SW480 (cell line): ENCODE results near the gene TSPAN1.
A peak's percentile ranks its signal among the peaks of the same experiment; 100 is the strongest.

Experiments
- DNase-seq: peaks from one replicate; pipeline ENCODE4 v3.0.0-alpha.2; 2016; ENCODE audit warnings: low spot score

TSPAN1 gene

DNA sequence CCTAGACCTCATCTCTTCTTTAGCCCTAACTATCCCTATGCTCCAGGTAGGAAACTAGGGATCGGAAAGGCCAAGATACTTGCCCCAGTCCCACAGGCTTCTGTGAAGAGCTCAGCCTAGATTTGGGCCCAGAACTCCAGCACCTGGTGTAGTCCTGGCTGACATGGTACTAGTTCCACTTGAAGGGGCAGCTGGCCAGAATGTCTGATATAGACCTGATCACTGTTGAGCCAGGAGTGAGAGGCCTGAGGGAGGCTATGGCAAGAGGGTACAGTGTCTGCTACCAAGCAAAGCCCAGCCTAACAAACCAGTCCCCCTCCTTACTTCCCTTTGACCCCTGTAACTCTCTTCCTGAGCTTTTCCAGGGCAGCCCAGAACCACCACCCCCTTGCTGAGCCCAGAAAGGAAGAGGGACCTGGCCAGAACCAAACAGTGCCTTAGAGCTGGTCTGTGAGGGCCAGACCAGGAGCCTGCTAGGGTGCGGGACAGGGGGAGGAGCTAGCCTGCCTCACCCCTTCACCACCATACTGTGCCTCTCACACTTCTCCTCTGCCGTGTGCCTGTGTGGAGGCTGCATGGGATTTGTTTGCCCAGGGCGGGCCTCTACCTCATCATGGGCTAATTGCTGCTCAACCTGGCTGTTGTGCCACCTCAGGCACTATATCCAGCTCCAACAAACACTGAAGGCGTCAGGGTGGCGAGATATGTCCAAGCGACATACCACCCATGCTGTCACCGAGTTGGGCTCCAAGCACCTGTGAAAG, 12.4 kb downstream of the TSPAN1 start:
- DNase-seq, result peak; percentile 48

DNA sequence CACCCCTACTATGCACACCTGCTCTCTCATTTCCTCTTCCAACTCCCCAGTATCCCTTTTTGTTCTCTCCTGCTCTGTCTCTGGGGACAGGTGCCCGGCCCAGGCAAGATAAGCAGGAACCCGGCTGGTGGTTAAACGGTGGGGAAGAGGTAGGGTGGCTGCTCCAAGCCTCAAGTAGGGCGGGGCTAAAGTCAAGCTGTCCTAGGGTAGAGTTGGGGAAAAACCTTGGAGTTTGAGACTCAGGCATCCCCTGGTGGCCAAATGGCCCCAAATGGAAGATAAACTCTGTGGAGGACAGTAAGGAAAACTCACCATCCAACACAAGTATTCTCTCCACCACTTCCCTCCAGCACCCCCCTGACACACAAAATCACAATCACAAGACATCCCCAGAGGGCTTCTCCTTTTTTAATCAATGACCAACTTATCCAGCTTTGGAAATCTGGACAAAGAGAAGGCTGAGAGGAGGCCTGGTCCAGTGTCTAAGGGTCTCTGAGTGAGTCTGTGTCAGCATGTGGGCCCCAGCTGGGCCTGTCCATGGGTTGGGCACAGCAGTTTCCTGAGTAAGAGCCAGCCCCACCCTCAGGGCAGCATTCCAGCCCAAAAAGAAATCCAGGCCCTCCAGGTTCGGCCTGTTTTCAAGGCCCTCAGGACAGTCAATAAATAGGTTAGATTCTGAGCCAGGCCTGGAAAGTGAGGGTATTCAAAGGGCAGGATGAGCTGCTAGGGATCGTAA, 13.6 kb downstream of the TSPAN1 start:
- no peak for DNase-seq

DNA sequence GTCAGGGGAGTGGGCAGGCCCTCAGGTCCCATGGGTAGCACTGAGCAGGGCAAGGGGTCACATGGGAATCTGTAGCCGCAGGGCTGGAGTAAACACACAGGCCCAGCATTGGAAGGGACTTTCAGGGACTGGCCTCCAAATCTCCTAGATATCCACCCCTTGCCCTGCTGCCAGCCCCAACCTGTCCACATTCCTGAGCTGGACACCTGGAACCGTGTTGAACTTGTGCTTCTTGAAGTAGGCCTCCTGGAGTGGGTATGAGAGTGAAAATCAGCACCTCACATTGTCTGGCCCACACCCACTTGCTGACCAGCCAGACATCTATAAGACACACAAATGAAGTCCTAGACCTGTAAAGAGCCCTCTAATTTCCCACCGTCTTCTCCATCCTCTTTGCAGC, 15.7 kb downstream of the TSPAN1 start:
- no peak for DNase-seq

DNA sequence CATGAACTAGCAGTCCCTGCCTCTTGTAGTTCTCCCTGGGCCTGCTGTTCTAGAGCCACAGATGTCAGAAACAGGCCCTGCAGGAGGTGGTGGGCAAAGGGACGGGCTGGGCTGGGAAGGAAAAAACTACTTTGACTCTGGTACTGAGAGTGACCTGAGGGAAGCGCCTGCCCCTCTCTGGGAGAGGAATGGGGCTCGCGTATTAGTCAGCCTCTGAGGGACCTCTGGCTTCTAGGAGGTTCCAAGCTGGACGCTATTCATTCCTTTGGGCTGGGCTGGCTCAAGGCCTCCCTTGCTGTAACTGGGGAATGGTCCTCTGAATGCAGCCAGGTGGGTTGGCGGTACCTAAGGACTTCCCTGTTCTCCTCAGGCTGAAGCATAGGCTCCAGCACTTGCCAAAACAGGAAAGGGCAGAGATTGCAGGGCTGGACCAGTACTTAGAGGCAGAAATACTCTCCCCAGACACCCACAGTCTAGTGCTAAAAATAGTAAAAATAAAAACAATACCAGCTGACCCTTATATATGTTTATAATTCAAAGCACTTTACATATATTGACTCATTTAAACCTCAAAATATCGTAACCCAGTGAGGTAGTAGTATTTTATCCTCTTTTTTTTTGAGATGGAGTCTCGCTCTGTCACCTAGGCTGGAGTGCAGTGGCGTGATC, 16.3 kb downstream of the TSPAN1 start:
- DNase-seq, result no peak

DNA sequence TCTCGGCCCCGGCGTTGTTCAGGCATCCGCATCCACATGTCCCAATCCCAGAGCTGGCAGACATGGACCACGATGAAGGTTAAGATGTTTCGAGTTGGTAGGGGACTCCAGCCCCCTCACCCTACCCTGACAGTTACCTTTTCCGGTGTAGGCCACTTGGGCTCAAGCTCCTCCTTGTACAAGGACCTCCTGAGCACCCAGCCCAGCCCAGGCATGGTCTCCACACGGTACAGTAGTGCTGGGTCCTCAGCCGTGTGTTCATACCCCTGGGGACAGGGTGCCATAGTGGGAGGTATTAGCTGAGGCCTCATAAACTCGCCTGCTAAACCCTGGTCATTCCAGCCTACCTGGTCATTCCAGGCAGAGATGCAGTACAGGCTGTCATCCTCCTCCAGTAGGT, 17.3 kb downstream of the TSPAN1 start:
- no peak for DNase-seq

DNA sequence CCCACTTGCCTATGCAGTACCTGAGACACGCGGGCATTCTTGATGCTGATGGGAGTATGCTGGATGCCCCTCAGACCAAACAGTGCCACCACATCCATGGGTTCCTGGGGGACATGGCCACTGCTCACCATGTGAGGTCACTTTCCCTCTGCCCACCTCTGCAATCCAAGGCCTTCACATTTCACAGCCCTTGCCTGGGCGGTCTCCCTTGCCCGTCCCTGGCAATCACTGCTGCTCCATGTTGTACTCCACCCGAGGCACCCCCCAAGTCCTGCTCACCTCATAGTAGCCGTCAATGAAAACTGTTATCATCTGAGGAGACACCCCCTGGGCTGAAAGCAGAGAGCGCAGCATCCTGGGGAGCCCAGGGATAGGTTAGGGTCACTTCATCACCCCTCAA, 18.4 kb downstream of the TSPAN1 start:
- no peak for DNase-seq

DNA sequence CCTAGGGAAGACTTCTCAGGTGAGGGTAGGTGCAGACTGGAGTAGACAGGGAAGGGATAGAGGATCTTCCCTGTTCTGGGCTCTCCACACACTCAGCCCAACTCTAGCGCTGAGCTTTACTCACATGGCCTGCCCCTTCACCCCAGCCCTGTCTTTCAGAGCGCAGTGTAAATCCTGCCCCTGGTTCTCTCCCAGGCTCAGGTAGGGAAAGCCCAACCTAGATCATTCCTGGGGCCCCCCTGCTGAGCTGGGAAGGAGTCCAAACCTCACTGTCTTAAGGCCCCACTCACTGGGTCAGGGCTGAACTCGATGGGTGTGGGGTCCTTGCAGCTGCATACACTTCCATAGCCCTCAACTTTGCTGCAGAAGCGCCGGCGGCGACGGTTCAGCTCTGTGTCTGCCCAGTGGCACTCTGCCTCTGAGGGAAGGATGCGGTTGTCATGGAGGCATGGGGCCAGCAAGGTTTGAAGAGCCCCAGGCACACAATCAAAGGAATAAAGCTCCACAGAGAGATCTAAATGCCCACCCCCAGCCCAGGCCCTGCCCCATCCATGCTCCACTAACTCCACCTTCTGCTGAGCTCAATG, 19.2 kb downstream of the TSPAN1 start:
- no peak for DNase-seq

DNA sequence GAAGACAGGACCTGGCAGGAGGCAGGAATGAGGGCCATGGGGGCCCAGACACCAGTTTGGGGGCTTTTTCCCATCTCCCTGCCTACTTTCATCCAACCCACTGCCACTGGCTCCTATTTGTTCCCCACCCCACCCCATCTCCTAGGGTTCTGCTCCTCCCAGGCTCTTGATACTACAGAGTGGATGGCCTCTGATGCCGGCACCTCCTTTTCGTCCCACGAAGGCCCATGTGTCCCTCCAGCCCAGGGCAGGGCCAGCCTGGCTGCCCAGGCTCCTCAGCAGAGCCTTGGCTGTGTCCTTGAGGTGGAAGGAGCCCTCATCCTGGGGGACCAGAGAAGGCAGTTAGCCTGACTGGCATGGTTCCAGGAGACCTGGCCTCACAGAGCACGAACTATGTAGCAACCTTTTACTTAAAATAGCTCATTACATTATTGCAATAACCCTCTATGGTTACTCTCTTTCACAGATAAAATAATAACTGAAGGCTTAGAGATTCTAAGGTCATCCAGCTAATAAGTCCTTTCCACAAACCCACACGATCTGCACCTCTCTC, 19.8 kb downstream of the TSPAN1 start:
- DNase-seq, result no peak

DNA sequence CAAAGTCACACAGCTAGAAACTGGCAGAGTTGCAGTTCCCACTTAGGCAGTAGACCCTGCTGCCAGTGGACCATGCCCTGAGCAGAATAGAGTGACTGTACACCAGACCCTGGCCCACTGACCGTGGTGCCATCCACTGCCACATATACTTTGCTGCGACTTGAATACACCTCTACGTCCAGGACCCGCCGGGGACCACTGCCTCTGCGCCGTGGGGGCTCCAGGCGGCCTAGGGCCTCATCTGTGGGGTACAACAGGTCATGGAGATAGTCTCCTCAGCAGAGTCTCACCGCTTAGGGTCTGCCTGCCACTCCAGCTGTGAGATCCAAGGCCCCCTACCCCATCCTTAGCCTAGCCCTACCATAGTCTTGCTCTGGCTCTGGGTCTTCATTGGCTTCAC, 21.7 kb downstream of the TSPAN1 start:
- DNase-seq, result no peak

DNA sequence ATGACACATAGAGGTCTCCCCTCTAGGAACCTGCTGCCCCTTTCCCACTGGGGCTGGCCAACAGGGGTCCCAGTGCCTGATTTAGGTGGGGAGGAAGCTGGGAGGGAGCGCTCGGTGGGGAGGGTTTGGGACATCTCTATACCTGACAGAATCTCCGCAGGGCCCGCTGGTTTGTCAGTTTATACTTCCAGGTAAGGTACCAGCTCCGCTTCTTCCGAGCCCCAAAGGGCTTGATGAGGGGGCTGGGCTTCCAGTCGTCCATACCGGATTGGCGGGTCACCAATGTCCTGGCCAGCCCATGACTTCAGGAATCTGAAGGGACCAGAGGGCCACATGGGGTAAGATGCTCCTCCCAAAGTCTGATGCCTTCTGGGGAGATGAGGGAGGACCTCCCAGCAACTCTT, 22.7 kb downstream of the TSPAN1 start:
- DNase-seq, result no peak

DNA sequence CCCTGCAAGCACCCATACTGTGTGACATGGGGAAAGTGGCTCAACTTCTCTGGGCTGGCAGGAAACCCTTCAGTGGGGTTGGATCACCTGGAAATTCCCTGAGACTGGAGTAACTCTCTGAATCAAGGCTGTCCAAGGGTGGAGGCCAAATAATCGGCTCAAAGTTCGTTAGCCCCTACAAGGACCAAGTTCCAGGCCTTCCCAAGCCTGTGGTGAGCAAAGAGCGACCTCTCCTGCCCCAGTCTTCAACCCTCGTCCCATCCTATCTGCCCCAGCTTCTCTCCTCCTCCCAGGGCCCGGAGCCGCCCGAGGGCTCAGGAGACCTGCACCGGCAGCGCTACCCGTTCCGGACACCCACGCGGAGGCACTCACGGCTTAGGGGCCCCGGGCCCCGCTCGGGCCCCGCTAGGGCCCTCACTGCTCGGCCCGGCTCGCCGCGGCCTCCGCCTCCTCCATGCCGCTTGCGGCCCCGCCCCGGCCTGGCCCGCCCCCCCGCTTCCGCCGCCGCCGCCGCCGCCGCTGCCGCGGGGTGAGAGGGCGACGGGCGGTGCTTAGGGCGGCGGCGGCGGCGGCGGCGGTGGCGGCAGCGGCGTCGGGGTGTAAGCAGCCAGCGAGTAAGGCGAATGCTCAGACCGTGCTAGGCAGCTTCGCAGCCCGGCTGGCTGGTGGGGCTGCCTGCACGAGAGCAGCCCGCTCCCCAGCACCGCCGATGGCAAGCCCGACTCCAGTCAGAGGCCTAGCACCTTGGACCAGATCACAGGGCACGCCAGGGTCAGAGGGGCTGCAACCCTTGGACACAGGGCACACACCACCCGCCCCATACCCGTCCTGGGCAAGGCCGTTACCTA, 23.3 kb downstream of the TSPAN1 start, which contains the start of gene POMGNT1:
POMGNT1 (minus strand) TSS at position 471 of the 848 bp plus-strand sequence. CDS start 613 bp downstream, outside the sequence.
- DNase-seq, result peak; percentile 58

DNA sequence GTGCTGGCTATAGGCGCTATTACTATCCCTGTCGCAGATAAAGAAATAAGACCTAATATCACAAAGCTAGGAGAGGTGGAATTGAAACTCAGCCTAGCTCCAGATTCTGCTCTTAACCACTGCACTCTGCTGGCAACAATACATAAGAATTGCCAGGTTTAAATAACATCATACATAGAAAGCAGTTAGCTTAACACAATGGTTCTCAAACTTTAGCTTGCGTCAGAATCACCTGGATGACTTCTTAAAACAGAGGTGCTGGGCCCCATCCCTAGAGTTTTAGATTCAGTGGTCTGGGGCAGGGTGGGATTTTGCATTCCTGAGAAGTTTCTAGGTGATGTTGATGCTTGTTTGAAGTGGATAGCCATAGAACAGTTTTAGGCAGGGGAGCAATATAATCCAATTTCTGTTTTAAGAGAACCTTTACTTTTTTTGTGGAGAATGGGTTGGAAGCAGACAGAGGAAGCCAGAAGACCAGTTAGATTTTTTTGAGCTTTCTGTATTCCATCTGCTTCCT, 24.4 kb downstream of the TSPAN1 start:
- no peak for DNase-seq

DNA sequence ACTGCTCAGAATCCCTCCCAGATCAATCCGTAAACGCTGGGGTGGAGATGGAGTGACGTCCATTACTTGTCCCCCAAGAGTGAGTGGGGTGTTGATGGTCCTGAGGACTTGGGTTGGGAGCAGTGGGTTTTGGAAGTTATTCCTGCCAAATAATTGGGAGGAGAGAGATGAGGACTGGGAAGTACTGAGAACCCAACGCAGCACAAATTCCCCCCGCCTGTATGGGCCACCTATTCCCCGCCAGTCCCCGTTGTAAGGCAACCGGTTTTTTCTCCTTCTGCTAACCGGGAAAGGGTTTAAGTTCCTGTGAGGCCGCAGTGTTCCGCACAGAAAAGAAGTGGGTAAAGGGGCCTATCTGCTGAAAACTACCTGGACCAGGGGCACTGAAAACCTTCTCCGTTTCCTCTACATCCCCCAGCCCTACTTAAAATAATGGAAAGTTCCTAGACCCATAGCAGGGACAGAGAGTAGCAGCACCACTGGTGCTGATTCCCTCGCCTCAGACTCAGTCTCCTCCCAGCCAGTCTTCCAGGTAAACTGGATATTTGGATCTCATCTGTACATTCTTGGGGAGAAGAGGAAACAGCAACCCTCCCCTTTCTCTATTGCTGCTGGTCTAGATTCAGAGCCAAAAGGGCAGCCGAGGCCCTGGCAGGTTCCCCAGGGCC, 29.0 kb downstream of the TSPAN1 start:
- DNase-seq, result no peak

DNA sequence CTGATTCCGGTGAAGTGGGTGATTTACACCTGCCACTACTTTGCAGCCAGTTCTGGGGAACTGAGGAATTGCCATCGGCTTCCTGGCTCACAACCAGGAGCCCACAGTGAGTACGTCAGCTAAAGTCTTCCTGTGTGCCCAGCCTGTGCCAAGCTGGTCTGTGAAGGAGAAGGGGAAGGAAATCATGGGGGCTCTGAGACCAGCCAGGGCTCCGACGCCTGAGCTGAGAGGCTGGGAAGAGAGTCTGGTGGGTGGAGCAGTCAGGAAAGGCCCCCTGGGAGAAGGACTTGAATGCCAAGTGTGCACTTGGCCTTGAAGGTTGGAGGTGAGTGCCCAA, 29.5 kb downstream of the TSPAN1 start:
- no peak for DNase-seq

DNA sequence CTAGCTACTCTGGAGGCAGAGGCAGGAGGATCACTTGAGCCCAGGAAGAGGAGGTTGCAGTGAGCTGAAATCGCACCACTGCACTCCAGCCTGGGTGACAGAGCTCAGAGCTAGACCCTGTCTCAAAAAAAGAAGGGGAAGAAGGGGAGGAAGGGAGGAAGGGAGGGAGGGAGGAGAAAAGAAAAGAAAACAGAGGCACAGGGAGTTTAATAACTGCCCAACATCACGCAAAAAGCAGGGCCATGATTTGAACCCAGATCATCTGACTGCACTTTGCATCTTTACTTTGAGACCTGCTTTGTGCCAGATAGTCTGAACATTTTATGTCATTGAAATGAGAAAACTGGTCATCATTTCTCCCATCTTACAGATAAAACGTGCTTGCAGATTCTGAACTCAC, 30.3 kb downstream of the TSPAN1 start:
- no peak for DNase-seq

DNA sequence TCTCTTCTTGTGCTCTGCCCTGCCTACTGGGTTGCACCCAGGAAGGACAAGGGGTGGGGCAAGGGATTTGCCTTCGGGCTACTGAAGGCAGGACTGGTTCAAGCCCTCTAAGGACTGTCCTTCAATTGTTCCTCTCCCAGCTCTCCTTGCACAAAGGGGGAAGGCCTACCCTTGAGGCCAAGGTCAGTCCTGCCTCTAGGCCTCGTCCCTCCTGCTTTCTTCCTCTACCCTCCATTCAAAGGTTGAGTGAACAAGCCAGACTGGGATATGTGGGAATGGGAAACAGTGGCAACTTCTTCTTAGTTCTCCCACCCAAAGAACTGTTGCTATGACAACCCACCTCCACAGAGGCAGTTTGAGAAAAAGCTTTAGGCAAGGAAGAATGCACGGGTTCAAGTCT, 30.9 kb downstream of the TSPAN1 start:
- DNase-seq, result no peak

DNA sequence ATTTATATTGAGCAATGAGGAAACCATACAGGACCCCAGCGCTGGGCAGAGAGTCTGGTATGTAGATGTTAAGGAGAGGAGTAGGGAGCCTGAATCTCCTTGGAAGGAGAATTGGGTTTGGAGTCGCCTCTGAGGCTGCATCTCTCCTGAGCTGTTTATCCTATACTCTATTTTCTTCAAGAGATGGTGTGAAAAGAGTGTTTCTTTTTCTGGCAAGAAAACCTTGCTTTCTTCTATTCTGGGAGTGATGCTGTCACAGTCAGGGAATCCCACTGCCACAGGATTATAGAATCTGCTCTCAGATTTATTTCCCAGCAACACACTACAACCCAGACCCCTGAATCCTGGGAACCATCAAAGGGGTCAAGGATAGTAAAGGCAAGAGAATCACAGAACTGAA, 31.5 kb downstream of the TSPAN1 start:
- no peak for DNase-seq

DNA sequence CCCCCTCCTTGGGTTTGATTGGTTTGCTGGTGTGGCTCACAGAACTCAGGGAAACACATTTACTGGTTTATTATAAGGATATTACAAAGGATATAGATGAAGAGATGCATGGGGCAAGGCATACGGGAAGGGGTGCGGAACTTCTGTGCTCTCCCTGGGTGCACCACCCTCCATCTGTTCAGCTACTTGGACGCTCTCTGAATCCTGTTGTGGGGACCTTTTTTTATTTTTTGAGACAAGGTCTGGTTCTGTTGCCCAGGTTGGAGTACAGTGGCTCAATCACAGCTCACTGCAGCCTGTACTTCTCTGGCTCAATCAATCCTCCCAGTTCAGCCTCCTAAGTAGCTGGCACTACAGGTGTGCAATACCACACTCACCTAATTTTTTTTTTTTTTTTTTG, 35.7 kb downstream of the TSPAN1 start:
- DNase-seq, result no peak

DNA sequence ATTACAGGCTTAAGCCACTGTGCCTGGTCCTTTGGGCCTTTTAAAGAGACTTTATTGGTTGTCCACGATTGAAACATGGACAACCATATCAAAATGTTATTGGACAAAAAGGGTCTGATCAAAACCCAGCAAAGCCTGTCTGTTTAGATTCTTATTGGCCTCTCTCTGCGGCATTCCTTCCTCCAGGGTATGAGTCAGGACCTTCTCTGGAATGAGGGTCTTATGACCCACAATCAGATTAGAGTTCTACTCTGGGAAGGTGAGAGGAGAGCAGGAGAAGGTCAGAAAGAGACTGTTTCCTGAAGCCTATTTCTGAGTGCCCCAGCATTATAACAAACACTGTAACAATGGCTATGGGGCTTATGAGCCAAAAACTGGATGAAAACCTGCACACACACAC, 36.2 kb downstream of the TSPAN1 start:
- DNase-seq, result no peak

DNA sequence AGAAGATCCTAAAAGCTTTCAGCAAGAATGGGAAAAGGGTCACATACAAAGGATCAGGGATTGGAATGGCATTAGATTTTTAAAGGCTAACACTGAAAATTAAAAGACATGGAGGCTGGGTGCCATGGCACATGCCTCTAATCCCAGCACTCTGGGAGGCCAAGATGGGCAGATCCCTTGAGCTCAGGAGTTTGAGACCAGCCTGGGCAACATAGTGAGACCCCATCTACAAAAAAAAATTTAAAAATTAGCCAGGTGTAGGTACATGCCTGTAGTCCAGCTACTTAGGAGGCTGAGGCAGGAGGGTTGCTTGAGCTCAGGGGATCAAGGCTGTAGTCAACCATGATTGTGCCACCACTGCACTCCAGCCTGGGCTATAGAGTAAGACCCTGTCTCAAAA, 40.6 kb downstream of the TSPAN1 start:
- DNase-seq, result no peak

DNA sequence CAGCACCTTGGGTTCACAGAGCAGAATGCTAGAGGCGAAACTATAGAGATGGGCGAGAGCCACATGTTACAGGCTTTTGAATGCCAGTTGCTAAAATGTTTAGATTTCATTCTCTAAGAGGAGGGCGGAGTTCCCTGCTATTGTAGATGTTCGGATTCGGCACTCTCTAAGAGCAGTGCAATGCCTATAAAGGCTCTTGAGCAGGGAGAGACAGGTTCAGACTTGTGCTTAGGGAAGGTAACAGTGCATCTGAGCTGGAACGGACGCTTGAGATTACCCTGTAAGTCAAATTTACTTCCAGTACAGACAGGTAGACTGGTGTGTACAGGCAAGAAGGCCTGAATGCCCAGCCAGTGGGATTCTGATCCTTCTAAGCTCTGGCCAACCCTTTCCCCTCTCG, 43.6 kb downstream of the TSPAN1 start:
- no peak for DNase-seq
